Measurements from ENCODE around the gene IRS1.

- TF ChIP-seq CTCF (IDR thresholded peaks at IDR 0.05) (no peak), POLR2A (IDR thresholded peaks at IDR 0.05) (no peak), POLR2AphosphoS5 (IDR thresholded peaks at IDR 0.05) (no peak)
Measured at GRCh38 chr2:226790431-226790830, 9.2 kb downstream of the IRS1 start.

Measured in stomach (tissue), 4 donors.